GM19099 (cell line): ENCODE results near the gene MAP3K13.

Source experiments
- POLR2A ChIP-seq: IDR thresholded peaks from 3 replicates; pipeline ENCODE4 v1.6.1; 2011; ENCODE audit warnings: low read depth; ENCODE audit not compliant: insufficient read length; ENCODE audit errors: extremely low read depth

The MAP3K13 gene

DNA sequence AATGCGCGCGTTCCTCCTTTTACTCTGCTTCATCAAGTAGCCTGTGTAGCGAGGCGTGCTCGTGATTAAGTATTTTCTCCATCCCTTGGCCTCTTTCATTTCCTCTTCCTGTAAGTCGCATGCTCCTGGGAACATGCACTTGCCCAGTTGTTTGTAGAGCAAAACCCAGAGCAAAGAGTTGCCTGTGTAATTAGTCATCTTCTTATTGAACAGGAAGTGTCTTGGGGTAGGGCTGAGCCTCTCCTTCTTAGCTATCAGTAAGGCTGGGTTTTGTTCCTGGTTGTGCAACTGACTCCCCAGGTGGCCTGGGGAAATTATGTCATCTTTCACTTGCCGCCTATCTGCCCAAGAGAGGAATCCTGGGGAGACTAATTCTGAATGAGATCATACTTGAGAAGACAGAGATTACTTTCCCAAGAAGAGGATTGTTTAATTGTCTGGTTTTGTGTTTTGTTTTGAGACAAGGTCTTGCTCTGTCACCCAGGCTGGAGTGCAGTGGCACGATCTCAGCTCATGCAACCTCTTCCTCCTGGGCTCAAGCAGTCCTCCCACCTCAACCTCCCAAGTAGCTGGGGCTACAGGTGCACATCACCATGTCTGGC, 174.5 kb downstream of the MAP3K13 start:
- TF ChIP-seq POLR2A, result no peak
